Esophagus muscularis mucosa (tissue), 4 donors: ENCODE data around the gene ERC2. TPM values are rescaled to one million over a fixed set of nuclear protein-coding genes. Genes with fewer than 3 reads are reported as not detected.

ENCODE experiments used
- DNase-seq: peaks from one replicate; pipeline ENCODE4 v3.0.0-alpha.2; 2017; ENCODE audit errors: extremely low spot score
- H3K27ac ChIP-seq, 4 donors: fragments of 200-600 bp; sonication (generic); replicated peaks in 1 of 4; 1 replicate in 3 of 4; 2 replicates in 1 of 4; pipeline ENCODE4 v1.5.1; 2016 to 2019; ENCODE audit warnings: mild to moderate bottlenecking in 1 of 4
- H3K27me3 ChIP-seq, 4 donors: fragments of 200-600 bp; sonication (generic); one replicate each; pipeline versions ENCODE4 v1.5.1 to v1.6.0; 2016 to 2019
- H3K36me3 ChIP-seq, 4 donors: fragments of 200-600 bp; sonication (generic); one replicate each; pipeline ENCODE4 v1.5.1; 2016 to 2019
- H3K4me1 ChIP-seq, 4 donors: fragments of 200-600 bp; sonication (generic); one replicate each; pipeline ENCODE4 v1.5.1; 2016 to 2019
- H3K4me3 ChIP-seq, 4 donors: fragments of 200-600 bp; sonication (generic); 1 replicate in 2 of 4; 2 replicates in 2 of 4; pipeline ENCODE4 v1.5.1; 2016 to 2019; ENCODE audit warnings: mild to moderate bottlenecking in 4 of 4, moderate library complexity in 1 of 4
- H3K9me3 ChIP-seq, 4 donors: fragments of 200-600 bp; sonication (generic); 1 replicate in 3 of 4; 2 replicates in 1 of 4; pipeline ENCODE4 v1.5.1; 2016 to 2019
- EP300 ChIP-seq: sonication (generic); formaldehyde crosslinking; IDR thresholded peaks from one replicate; pipeline ENCODE4 v1.6.1; 2017; ENCODE audit warnings: antibody characterized with exemption
- POLR2A ChIP-seq: fragments of 450-650 bp; IDR thresholded peaks from one replicate; pipeline ENCODE4 v1.6.1; 2017; ENCODE audit warnings: antibody characterized with exemption, moderate library complexity, mild to moderate bottlenecking, low read depth
- POLR2AphosphoS5 ChIP-seq, 2 donors: sonication (generic); formaldehyde crosslinking; IDR thresholded peaks; one replicate each; pipeline ENCODE4 v1.6.1; 2017; ENCODE audit warnings: antibody characterized with exemption in 2 of 2
- WGBS: methylation state at CpG from one replicate; pipeline ENCODE4 v1.1.5; 2018; 5-methylcytosine and 5-hydroxymethylcytosine counted together
- intact Hi-C: fragments of 100-400 bp; cut with DNase I; formaldehyde crosslinking; loops from one replicate; pipeline ENCODE4 v1.15.1; 2023
- total RNA-seq, 4 donors: library from RNA; depleted of rRNA; stranded (reverse); fragments of >200 nt; gene quantifications; one replicate each; pipeline versions ENCODE4 v1.1.0 to v1.2.1, GENCODE V29; 2016
- TF ChIP-seq, protein P1 (sequence below), 3 experiments: fragments of 200-600 bp in 2 of 3; fragments of 450-650 bp in 1 of 3; sonication (generic) in 2 of 3; IDR thresholded peaks; one replicate each; pipeline ENCODE4 v1.5.1; 2017 to 2019; ENCODE audit warnings: antibody characterized with exemption in 3 of 3, mild to moderate bottlenecking in 2 of 3, moderate library complexity in 1 of 3

The ERC2 gene
- total RNA-seq, 4 donors from 2014 or later, result 0.42 to 2.0 (median 1.5) TPM

DNA sequence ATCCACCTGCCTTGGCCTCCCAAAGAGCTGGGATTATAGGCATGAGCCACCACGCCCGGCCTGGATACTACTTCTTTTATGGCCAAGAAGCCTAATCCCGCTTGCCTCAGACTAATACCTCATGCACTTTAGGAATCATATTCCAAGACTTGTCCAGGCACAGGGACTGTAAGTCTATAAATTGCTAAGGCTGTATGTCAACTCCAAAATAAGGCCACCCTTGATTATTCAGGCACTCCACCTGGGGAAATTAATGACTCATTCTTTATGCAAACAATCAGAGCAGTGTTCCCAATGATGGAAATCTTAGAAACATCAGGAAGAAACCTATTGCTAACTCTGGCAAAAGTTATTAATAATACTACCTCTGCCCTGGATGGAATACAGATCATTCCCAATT lies 98.4 kb downstream of the ERC2 start:
- TF ChIP-seq POLR2A, result no peak
- no peak for TF ChIP-seq POLR2AphosphoS5 (IDR thresholded peaks at IDR 0.05)
- TF ChIP-seq, protein P1, sequence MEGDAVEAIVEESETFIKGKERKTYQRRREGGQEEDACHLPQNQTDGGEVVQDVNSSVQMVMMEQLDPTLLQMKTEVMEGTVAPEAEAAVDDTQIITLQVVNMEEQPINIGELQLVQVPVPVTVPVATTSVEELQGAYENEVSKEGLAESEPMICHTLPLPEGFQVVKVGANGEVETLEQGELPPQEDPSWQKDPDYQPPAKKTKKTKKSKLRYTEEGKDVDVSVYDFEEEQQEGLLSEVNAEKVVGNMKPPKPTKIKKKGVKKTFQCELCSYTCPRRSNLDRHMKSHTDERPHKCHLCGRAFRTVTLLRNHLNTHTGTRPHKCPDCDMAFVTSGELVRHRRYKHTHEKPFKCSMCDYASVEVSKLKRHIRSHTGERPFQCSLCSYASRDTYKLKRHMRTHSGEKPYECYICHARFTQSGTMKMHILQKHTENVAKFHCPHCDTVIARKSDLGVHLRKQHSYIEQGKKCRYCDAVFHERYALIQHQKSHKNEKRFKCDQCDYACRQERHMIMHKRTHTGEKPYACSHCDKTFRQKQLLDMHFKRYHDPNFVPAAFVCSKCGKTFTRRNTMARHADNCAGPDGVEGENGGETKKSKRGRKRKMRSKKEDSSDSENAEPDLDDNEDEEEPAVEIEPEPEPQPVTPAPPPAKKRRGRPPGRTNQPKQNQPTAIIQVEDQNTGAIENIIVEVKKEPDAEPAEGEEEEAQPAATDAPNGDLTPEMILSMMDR (IDR thresholded peaks at IDR 0.05), result no peak
- TF ChIP-seq EP300, result no peak
- H3K27me3 ChIP-seq, result no peaks in the 10 kb centered on the region
- H3K9me3 ChIP-seq, result no peaks in the 10 kb centered on the region
- intact Hi-C loops, result no loop called here
- no peak overlapping the region for H3K4me3 ChIP-seq
- H3K27ac ChIP-seq, result no peak overlapping the region
- no peaks in the 10 kb centered on the region for H3K36me3 ChIP-seq
- 100% methylated on average over 3 of the region's 3 CpGs for WGBS
- no peaks in the 10 kb centered on the region for H3K4me1 ChIP-seq
- DNase-seq, result no peak

DNA sequence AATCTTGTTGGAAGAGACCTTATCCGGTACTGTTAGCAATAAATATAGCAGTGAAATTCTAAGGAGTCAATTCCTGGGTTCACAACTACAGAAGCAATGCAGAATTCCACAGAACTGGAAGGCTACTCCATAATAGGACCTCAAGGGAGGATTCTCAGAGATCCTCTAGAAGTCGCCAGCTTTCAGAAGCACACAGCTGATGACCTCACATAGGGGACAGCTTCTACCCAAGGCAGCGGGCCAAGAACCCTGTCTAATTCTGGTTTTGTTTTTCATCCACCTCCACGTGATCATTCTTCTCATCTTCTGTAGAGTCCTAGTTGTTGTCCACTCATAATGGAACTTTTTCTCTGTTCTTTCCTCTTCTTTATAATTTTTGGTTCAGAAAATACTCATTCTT lies 99.4 kb downstream of the ERC2 start:
- Histone ChIP-seq H3K9me3 (no peaks in the 10 kb centered on the region), H3K4me1 (no peaks in the 10 kb centered on the region), H3K27me3 (no peaks in the 10 kb centered on the region), H3K4me3 (no peak overlapping the region), H3K27ac (no peak overlapping the region), H3K36me3 (no peaks in the 10 kb centered on the region)
- no peak for DNase-seq
- intact Hi-C loops, result no loop called here
- WGBS, result 72% methylated on average over 4 of the region's 4 CpGs
- TF ChIP-seq POLR2AphosphoS5 (IDR thresholded peaks at IDR 0.05) (no peak), EP300 (no peak), POLR2A (no peak)
- TF ChIP-seq, protein P1 (IDR thresholded peaks at IDR 0.05), result no peak

DNA sequence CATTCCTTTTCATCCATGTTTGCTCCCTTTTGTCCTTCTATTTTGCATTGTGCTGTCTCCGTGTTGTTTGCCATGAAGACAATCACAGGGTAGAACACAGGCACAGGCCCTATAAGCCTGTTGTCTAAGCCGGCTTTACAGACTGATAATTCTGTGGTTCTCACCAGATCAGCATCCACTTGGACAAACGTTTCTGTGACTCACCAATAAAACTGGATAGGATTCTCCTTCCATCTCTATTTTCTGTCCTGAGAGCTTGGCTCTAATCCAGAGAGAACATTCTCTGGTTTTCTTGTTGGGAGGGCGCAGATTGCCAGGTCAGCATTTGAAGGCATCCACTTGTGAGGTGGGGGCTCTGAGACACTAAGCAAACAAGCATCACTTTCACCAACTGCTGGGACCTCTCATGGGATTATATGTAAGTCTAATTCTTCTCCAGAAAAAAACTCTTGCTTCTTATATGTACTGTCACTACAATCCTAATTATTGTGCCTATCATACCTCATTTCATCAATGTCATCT lies 101.6 kb downstream of the ERC2 start:
- no peaks in the 10 kb centered on the region for H3K4me1 ChIP-seq
- H3K36me3 ChIP-seq, result no peaks in the 10 kb centered on the region
- TF ChIP-seq POLR2A (no peak), POLR2AphosphoS5 (IDR thresholded peaks at IDR 0.05) (no peak), EP300 (no peak)
- TF ChIP-seq, protein P1 (IDR thresholded peaks at IDR 0.05), result no peak
- DNase-seq, result no peak
- whole genome bisulfite sequencing, result 68% methylated on average over 4 of the region's 4 CpGs
- no peak overlapping the region for H3K27ac ChIP-seq
- no peaks in the 10 kb centered on the region for H3K9me3 ChIP-seq
- no peaks in the 10 kb centered on the region for H3K27me3 ChIP-seq
- no peak overlapping the region for H3K4me3 ChIP-seq
- intact Hi-C loops, result no loop called here

DNA sequence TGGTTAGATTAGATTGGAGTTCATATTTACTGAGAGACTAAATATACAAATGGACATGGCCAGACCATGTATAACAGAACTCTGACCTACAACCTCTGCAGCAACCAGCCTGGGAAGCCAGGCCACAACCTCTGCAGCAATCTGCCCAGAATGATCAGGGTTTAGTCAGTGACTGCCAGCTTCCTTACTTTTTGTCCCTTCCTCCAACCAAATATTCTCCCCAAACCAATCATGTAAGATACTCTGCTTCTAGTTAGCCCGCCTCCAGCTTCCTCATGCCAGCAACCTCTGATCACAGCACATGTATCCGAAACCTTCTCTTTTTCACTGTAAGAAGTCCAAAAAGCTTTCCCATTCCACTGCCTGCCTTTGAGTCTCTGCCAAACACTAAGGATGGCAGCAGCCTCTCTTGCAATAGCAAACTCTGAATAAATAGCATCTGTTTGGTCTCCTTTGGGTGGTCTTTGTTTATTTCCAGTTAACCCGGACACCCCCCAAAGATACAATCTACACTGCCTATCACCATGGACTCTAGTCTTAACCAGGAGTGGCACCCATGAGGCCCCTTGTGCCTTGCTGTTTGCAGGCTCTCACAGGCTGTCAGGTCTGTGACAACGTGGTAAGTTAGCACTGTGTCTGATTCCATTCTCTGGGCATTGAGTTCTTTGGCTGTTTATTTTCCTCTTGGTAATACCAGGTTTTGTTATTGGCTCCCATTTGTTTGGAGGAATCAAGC lies 102.2 kb downstream of the ERC2 start:
- DNase-seq, result no peak
- H3K4me1 ChIP-seq, result no peaks in the 10 kb centered on the region
- no peaks in the 10 kb centered on the region for H3K27me3 ChIP-seq
- H3K27ac ChIP-seq, result no peak overlapping the region
- no peak for TF ChIP-seq EP300
- no peak for TF ChIP-seq POLR2A
- no peak for TF ChIP-seq POLR2AphosphoS5 (IDR thresholded peaks at IDR 0.05)
- TF ChIP-seq, protein P1 (IDR thresholded peaks at IDR 0.05), result no peak
- intact Hi-C loops, result no loop called here
- H3K9me3 ChIP-seq, result no peaks in the 10 kb centered on the region
- no peaks in the 10 kb centered on the region for H3K36me3 ChIP-seq
- whole genome bisulfite sequencing, result 57% methylated on average over 4 of the region's 4 CpGs
- no peak overlapping the region for H3K4me3 ChIP-seq

DNA sequence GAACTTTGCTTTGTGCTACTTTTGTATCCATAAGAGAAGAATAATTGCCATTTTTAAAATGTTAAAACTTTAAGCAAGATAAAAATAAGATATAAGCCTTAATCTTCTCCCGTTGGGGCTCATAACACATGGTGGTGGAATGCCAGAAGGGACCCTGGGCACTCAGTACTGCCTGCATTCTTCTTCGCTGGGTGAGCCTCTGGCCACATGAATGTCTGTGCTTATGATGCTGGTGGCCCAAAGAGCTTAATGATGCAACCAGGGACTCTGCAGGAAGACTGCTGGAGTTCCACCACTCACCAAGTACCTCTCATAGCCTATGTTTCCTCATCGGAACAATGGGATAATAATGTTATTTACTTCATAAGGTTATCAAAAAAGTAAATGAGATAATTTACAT lies 103.6 kb downstream of the ERC2 start:
- no peaks in the 10 kb centered on the region for H3K4me1 ChIP-seq
- WGBS, result 92% methylated on average over 3 of the region's 3 CpGs

More for the DNA sequence above, 103.6 kb downstream of the ERC2 start:
- H3K4me3 ChIP-seq, result no peak overlapping the region
- TF ChIP-seq POLR2A (no peak), POLR2AphosphoS5 (IDR thresholded peaks at IDR 0.05) (no peak), EP300 (no peak)
- TF ChIP-seq, protein P1 (IDR thresholded peaks at IDR 0.05), result no peak
- no peaks in the 10 kb centered on the region for H3K36me3 ChIP-seq
- no peaks in the 10 kb centered on the region for H3K9me3 ChIP-seq
- H3K27me3 ChIP-seq, result no peaks in the 10 kb centered on the region
- no peak for DNase-seq
- intact Hi-C loops, result no loop called here
- H3K27ac ChIP-seq, result no peak overlapping the region
